Activated CD4-positive, alpha-beta T cell treated with anti-CD3 and anti-CD28 coated beads for 36 hours (primary cell): ENCODE measurements around the gene SERP1. TPM values are rescaled to one million over a fixed set of nuclear protein-coding genes. Genes with fewer than 3 reads are reported as not detected.

Experiments used
- ATAC-seq: fragments of 200-7000 bp; cut with Tn5 transposase; one replicate; pipeline ENCODE4 v1.10.0; 2021; ENCODE audit warnings: mild to moderate bottlenecking, moderate library complexity
- CTCF ChIA-PET: fragments of 350-600 bp; sonication (Branson Sonifier 250); formaldehyde crosslinking; loops from one replicate; lab custom pipeline; 2021; ENCODE audit warnings: antibody characterized with exemption; lab: Charles Lee
- POLR2A ChIA-PET: fragments of 350-600 bp; sonication (Branson Sonifier 250); formaldehyde crosslinking; loops from one replicate; lab custom pipeline; 2021; ENCODE audit warnings: antibody characterized with exemption, inconsistent platforms; lab: Charles Lee
- DNase-seq: peaks from one replicate; pipeline ENCODE4 v3.0.0-alpha.2; 2020
- H3K27ac Mint-ChIP-seq: one replicate; pipeline ENCODE4 v1.8.0; 2021; ENCODE audit warnings: mixed read lengths
- H3K27me3 Mint-ChIP-seq: one replicate; pipeline ENCODE4 v1.8.0; 2021; ENCODE audit warnings: mixed read lengths
- H3K36me3 Mint-ChIP-seq: one replicate; pipeline ENCODE4 v1.8.0; 2021; ENCODE audit warnings: low read depth, mixed read lengths
- H3K4me1 Mint-ChIP-seq: one replicate; pipeline ENCODE4 v1.8.0; 2021; ENCODE audit warnings: mixed read lengths
- H3K4me3 Mint-ChIP-seq: one replicate; pipeline ENCODE4 v1.8.0; 2021; ENCODE audit warnings: mild to moderate bottlenecking, moderate library complexity, mixed read lengths
- H3K9me3 Mint-ChIP-seq: one replicate; pipeline ENCODE4 v1.8.0; 2021; ENCODE audit warnings: low read depth, mixed read lengths
- intact Hi-C, 2 experiments: fragments of 100-400 bp; cut with DNase I in 1 of 2; cut with micrococcal nuclease in 1 of 2; formaldehyde crosslinking; loops; one replicate each; pipeline versions ENCODE4 v1.14.2 to v1.15.1; 2022 to 2024; cut with DNase I, micrococcal nuclease
- total RNA-seq, 2 experiments: library from RNA; stranded (reverse); gene quantifications; one replicate each; pipeline ENCODE4 v1.2.3, GENCODE V29; 2021

The SERP1 gene
- total RNA-seq = 10 to 100 TPM; 84.6 to 96.1 TPM

DNA sequence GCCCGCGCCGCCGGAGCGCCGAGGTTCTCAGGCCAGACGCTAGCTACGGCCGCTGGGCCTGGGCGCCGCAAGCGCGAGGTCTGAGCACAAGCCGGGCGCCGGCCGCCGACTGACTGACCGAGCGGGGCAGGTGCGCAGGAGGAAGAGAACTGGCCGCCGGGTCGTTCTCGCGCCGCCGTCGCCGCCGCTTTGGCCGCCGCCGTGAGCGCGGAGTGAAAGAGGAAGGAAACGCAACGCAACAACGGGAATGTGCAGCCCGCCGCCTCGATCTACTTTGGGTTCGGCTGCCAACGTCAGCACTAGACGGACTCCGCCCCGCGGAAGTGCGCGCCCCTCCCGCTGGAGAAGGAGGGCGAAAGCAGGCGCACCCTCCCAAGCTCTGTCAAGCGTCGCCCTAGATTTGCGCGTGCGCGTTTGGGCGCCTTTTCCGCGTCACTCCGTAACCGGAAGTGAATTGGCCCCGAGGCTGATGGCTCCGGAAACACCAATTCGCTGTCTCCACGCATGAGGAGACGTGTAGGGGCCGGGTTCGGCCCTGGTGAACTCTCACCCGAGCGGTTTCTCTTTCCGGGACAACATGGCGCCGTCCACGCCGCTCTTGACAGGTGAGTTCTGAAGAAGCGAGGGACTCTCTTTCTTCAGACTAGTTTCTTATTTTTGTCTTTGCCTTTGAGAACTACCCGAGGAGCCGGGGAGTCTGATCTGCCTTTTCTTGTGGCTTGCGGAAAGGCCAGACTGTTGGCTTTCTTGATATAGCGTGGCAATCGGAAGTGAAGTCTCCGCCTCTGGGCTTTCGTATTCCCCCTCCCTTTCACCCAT, at the start of gene SERP1, which contains the start of gene EIF2A:
SERP1 (minus strand) TSS at position 271 of the 819 bp plus-strand sequence. CDS start 361 bp downstream, outside the sequence.
EIF2A (plus strand) TSS at position 562 of the 819 bp plus-strand sequence; CDS start at position 578, 16 bp downstream.
- POLR2A ChIA-PET = interaction anchor here (0.6 to 2.3 kb wide), 7 partner anchors 13 to 217 kb away, joined by 3 to 8 read pairs (median 4); partner anchors contain the start of genes SELENOT, SIAH2 and TSC22D2
- peak; percentile 99 for DNase-seq
- Mint-ChIP-seq H3K4me3 (peak within 1 kb of the TSS; percentile 90), H3K4me1 (peaks cover 68% of the 10 kb centered on the region), H3K27ac (peak within 1 kb of the TSS; percentile 96), H3K27me3 (no peaks in the 10 kb centered on the region), H3K36me3 (peaks cover 59% of the 10 kb centered on the region), H3K9me3 (no peaks in the 10 kb centered on the region)
- CTCF ChIA-PET = interaction anchor here (0.6 to 2.3 kb wide), 7 partner anchors 11 to 639 kb away, joined by 3 to 5 read pairs (median 3); partner anchors contain the start of genes ERICH6 and SELENOT
- peak; percentile 92 for ATAC-seq
- intact Hi-C loops = loop anchor here (1.0 to 5.0 kb wide), 12 partner anchors 36 to 1711 kb away; partner anchors contain the start of genes ERICH6 (in 2 of the 2), RNF13 (in 2 of the 2), SELENOT (in 2 of the 2) and SIAH2 (in 2 of the 2)

DNA sequence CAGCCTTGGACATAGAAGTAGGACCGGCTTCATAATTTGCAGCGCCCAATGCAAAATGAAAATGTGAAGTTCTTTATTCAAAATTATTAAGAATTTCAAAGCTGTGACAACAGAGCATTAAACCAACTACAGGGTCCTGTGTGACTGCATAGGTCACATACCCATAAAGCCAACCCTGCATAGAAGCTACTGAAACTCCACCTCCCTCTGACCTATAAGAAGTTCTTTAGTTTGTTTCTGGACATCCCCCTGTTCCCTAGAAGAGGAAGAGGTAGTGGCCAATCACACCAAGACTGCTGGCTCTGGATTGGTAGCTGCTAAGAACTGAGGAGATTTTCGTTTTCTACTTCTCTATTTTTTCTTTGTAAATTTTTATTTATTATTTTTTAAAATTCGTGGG, 47.9 kb upstream of the SERP1 start:
- CTCF ChIA-PET = interaction anchor here (0.7 to 1.5 kb wide), 4 partner anchors 11 to 63 kb away, joined by 3 to 7 read pairs (median 4); no protein-coding TSS in a partner anchor
- H3K9me3 Mint-ChIP-seq = no peaks in the 10 kb centered on the region
- intact Hi-C loops = no loop called here
- no peak overlapping the region for H3K27ac Mint-ChIP-seq
- peaks cover 8% of the 10 kb centered on the region for H3K4me1 Mint-ChIP-seq
- H3K36me3 Mint-ChIP-seq = no peaks in the 10 kb centered on the region
- no peak for DNase-seq
- H3K4me3 Mint-ChIP-seq = no peak overlapping the region
- no peak for ATAC-seq
- no peaks in the 10 kb centered on the region for H3K27me3 Mint-ChIP-seq
- POLR2A ChIA-PET = interaction anchor here (0.7 to 0.8 kb wide), 2 partner anchors 9 to 107 kb away, joined by 3 read pairs; no protein-coding TSS in a partner anchor

DNA sequence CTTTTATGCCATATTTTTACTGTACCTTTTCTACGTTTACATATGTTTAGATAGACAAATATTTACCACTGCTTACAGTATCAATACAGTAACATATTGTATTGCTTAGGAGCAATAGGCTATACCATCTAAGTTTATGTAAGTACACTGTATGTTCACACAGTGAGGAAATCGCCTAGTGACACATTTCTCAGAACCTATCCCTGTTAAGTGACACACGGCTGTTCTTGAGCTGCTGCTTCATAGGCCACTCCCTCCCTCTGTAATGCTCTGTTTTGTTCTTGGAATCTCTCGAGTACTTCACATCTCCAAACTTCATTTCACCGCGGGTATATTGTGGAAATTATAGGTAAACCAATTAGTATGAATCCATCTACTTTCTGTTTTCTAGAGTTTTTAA, 43.5 kb upstream of the SERP1 start:
- no peak for DNase-seq
- no peaks in the 10 kb centered on the region for H3K27me3 Mint-ChIP-seq
- intact Hi-C loops = no loop called here
- H3K4me1 Mint-ChIP-seq = peaks cover 7% of the 10 kb centered on the region
- H3K4me3 Mint-ChIP-seq = no peak overlapping the region
- ChIA-PET CTCF (interaction anchor here (1.0 kb wide), 1 partner anchor 8 kb away, joined by 3 read pairs; no protein-coding TSS in a partner anchor), POLR2A (interaction anchor here (0.6 to 1.5 kb wide), 2 partner anchors 13 to 616 kb away, joined by 3 to 6 read pairs; no protein-coding TSS in a partner anchor)
- no peaks in the 10 kb centered on the region for H3K9me3 Mint-ChIP-seq
- H3K27ac Mint-ChIP-seq = peak overlapping the region; percentile 75
- peaks cover 16% of the 10 kb centered on the region for H3K36me3 Mint-ChIP-seq
- ATAC-seq = peak; percentile 84

DNA sequence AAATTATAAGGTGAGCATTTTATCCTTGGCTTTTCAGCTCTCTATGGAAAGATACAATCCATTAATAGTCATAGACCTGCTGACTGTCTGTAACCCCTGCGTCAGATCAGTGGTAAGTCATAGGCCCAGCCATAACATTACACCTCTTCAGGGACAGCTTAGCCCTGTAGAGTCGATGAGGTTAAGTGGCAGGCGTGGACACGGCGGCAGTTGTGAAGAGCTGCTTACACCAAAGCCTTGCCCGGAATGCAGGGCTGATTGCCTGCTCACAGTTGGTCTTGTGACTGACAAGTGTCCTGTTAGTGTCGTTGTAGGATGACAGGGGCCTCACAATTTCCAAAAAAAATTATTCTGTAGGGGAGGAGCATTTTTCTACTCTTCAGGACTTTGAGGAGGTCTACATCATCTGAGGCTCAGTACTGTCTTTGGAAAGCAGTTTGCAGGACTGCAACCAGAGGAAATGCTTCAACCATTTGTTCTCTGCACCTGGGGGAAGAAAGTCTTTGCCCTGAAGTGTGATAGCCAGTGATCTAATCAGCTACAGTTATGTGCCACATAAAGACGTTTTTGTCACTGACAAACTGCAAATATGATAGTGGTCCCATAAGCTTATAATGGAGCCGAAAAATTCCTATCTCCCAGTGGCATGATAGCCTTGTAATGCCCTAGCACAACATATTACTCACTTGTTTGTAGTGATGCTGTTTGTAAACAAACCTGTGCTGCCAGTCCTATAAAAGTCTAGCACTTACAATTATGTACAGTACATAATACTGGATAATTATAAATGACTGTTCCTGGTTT, 41.9 kb upstream of the SERP1 start:
- ATAC-seq (no peak), DNase-seq (no peak)
- H3K36me3 Mint-ChIP-seq = peaks cover 19% of the 10 kb centered on the region
- intact Hi-C loops = no loop called here
- no peak overlapping the region for H3K4me3 Mint-ChIP-seq
- ChIA-PET POLR2A (interaction anchor here (0.8 to 1.3 kb wide), 2 partner anchors 14 to 27 kb away, joined by 3 read pairs; no protein-coding TSS in a partner anchor), CTCF (interaction anchor here (0.6 to 1.1 kb wide), 4 partner anchors 10 to 93 kb away, joined by 3 to 5 read pairs (median 3); no protein-coding TSS in a partner anchor)
- no peaks in the 10 kb centered on the region for H3K27me3 Mint-ChIP-seq
- H3K9me3 Mint-ChIP-seq = no peaks in the 10 kb centered on the region
- no peak overlapping the region for H3K27ac Mint-ChIP-seq
- H3K4me1 Mint-ChIP-seq = peaks cover 9% of the 10 kb centered on the region

DNA sequence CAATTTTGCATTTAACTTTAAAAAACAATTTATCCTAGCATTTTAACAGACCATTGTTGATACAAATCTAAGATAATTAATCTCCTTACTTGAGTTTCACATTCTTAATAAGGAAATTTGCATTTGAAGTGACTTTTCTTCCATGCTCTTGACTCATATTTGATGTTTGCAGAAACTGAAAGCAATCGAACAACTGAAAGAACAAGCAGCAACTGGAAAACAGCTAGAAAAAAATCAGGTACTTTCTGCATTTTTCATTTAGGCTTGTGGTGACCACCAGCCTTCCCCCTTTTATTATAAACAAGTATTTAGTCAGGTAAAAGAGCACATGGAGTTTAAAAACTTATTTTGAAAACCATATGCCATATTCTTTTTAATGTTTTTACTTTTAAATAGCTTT, 36.7 kb upstream of the SERP1 start:
- Mint-ChIP-seq H3K4me3 (no peak overlapping the region), H3K27me3 (no peaks in the 10 kb centered on the region), H3K27ac (peak overlapping the region; percentile 51), H3K9me3 (no peaks in the 10 kb centered on the region), H3K4me1 (peaks cover 11% of the 10 kb centered on the region), H3K36me3 (peaks cover 34% of the 10 kb centered on the region)
- POLR2A ChIA-PET = no interaction called here
- DNase-seq = no peak
- intact Hi-C loops = loop anchor here (1.0 to 5.0 kb wide), 2 partner anchors 20 to 36 kb away; partner anchors contain the start of genes EIF2A (in 1 of the 2), SELENOT (in 1 of the 2) and SERP1 (in 1 of the 2)
- CTCF ChIA-PET = interaction anchor here (0.6 to 1.6 kb wide), 7 partner anchors 10 to 341 kb away, joined by 3 to 9 read pairs (median 4); partner anchors contain the start of gene ERICH6
- peak; percentile 80 for ATAC-seq

DNA sequence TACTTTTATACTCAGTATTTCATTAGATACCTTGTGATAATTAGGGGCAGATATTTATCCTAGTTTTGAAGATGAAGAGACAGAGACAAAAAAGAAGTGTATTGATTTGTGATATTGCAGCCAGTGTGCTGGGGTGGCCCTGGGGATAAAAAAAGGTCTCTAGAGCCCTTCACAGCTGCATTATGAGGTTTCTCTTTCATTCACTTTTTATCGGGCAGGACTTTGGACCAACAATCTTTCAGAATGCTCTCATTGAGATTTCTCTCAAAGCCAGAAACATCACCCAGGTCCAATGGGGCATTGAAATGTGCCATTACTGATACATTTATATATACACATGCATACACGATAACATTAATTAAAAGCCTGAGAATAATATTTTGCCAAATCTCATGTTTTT, 36.3 kb upstream of the SERP1 start:
- no peaks in the 10 kb centered on the region for H3K9me3 Mint-ChIP-seq
- H3K27me3 Mint-ChIP-seq = no peaks in the 10 kb centered on the region
- peaks cover 38% of the 10 kb centered on the region for H3K36me3 Mint-ChIP-seq
- intact Hi-C loops = loop anchor here (1.0 to 5.0 kb wide), 2 partner anchors 21 to 35 kb away; partner anchors contain the start of genes EIF2A (in 1 of the 2), SELENOT (in 1 of the 2) and SERP1 (in 1 of the 2)
- CTCF ChIA-PET = interaction anchor here (0.6 to 1.6 kb wide), 4 partner anchors 12 to 342 kb away, joined by 3 to 6 read pairs (median 4); partner anchors contain the start of gene ERICH6
- POLR2A ChIA-PET = no interaction called here
- DNase-seq (no peak), ATAC-seq (peak; percentile 23)
- H3K4me1 Mint-ChIP-seq = peaks cover 11% of the 10 kb centered on the region
- no peak overlapping the region for H3K4me3 Mint-ChIP-seq
- H3K27ac Mint-ChIP-seq = peak overlapping the region; percentile 76

DNA sequence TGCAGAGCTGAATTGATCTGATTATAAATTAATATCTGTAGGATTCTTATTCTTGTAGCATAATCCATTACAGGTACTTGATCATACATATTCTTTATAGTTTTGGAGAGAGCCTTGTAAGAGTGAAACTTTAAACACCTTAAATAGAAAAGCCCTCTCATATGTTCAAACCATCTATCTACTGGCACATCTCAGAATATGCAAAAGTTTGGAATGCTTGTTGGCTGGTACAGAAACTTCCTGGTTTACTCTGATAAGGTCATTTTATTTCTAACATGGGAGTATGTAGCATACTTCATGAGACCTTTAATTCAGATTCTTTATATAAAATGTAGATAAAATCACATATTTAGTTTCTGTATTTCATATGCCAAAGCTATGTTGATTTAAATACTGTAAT, 34.9 kb upstream of the SERP1 start:
- DNase-seq = no peak
- Mint-ChIP-seq H3K4me3 (no peak overlapping the region), H3K27ac (no peak overlapping the region), H3K9me3 (no peaks in the 10 kb centered on the region), H3K36me3 (peaks cover 44% of the 10 kb centered on the region), H3K4me1 (peaks cover 11% of the 10 kb centered on the region), H3K27me3 (no peaks in the 10 kb centered on the region)
- ChIA-PET CTCF (interaction anchor here (0.7 kb wide), 1 partner anchor 12 kb away, joined by 3 read pairs; no protein-coding TSS in a partner anchor), POLR2A (no interaction called here)
- ATAC-seq = no peak
- intact Hi-C loops = loop anchor here in 1 of 2 experiments (5.0 kb wide), 1 partner anchor 34 kb away; the partner anchor contains the start of genes EIF2A and SERP1

DNA sequence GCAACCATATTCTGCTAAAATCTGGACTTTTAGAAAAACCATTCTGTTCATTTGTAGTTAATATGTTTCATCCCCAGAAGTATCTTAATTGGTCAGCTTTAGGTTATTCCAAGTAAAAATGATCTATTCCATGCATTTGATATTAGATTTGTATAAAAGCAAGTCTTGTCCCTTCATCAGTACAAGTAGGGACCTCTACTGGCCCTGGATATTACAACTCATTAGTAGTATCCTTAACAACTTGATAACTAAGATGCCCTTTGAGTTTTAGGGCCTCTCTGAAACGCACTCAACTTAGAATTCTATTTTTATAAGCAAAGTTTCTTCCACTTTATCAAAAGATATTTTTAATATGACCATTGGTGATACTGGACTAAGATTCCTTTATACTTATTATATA, 31.6 kb upstream of the SERP1 start:
- H3K36me3 Mint-ChIP-seq = peaks cover 45% of the 10 kb centered on the region
- ChIA-PET CTCF (interaction anchor here (1.7 kb wide), 1 partner anchor 50 kb away, joined by 3 read pairs; no protein-coding TSS in a partner anchor), POLR2A (no interaction called here)
- peaks cover 16% of the 10 kb centered on the region for H3K4me1 Mint-ChIP-seq
- intact Hi-C loops = no loop called here
- H3K27me3 Mint-ChIP-seq = no peaks in the 10 kb centered on the region
- ATAC-seq (no peak), DNase-seq (no peak)
- no peak overlapping the region for H3K4me3 Mint-ChIP-seq
- no peak overlapping the region for H3K27ac Mint-ChIP-seq
- no peaks in the 10 kb centered on the region for H3K9me3 Mint-ChIP-seq

DNA sequence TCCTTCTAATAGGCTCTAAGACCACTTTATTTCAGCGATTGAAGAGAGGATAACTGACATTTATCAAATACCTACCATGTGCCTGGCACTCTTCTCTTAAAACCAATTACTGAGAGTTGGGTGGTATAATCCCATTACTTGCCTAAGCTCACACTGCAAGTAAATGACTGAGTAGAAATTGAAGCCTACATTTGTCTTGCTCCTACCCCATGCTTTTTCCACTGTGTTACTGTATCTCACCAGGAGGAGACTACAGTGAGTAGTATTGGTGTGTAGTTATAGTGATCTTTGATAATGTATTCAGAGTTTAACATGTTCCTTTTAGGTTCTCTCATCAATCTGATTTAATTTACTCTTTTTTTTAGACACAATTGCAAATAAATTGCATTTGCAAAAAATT, 21.0 kb upstream of the SERP1 start:
- Mint-ChIP-seq H3K27ac (no peak overlapping the region), H3K27me3 (no peaks in the 10 kb centered on the region), H3K4me1 (no peaks in the 10 kb centered on the region), H3K9me3 (no peaks in the 10 kb centered on the region), H3K4me3 (no peak overlapping the region), H3K36me3 (peaks cover 39% of the 10 kb centered on the region)
- DNase-seq = no peak
- ATAC-seq = no peak
- ChIA-PET POLR2A (no interaction called here), CTCF (interaction anchor here (1.1 kb wide), 1 partner anchor 11 kb away, joined by 4 read pairs; no protein-coding TSS in a partner anchor)
- intact Hi-C loops = no loop called here

DNA sequence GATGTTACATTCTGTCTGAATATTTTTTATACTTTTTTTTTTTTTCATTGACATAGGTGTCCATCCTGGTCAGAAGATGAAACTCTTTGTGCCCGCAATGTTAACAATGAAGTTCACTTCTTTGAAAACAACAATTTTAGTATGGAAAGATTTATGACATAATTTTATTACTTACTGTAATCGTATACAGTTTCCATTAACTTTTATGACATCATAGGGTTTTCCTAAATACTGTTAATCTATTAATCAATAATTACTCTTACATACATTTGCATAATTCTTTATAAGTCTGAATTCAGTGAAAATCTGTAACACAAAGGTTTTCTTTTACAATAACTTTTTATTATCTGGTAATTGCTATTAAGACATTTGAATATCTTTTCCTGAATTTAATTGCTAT, 17.9 kb upstream of the SERP1 start:
- H3K4me1 Mint-ChIP-seq = peaks cover 2% of the 10 kb centered on the region
- no peaks in the 10 kb centered on the region for H3K27me3 Mint-ChIP-seq
- CTCF ChIA-PET = interaction anchor here (0.7 kb wide), 1 partner anchor 81 kb away, joined by 3 read pairs; no protein-coding TSS in a partner anchor
- ATAC-seq (no peak), DNase-seq (no peak)
- H3K27ac Mint-ChIP-seq = no peak overlapping the region
- intact Hi-C loops = no loop called here
- POLR2A ChIA-PET = interaction anchor here (0.6 kb wide), 1 partner anchor 11 kb away, joined by 4 read pairs; no protein-coding TSS in a partner anchor
- no peaks in the 10 kb centered on the region for H3K9me3 Mint-ChIP-seq
- no peak overlapping the region for H3K4me3 Mint-ChIP-seq
- H3K36me3 Mint-ChIP-seq = peaks cover 35% of the 10 kb centered on the region
